Effector memory CD8-positive, alpha-beta T cell (primary cell): ENCODE measurements around the gene METRN.
"Not testable (repeated sequence)": the region's sequence is repeated elsewhere in the genome, so short reads cannot be mapped to it uniquely, and the experiment has no call there.

ENCODE experiments used
- ATAC-seq: fragments of 150-1000 bp; cut with Tn5 transposase; replicated peaks from 2 replicates; pipeline ENCODE4 v1.10.0; 2021; ENCODE audit warnings: mild to moderate bottlenecking, moderate library complexity
- DNase-seq, 3 experiments: peaks; one replicate each; pipeline ENCODE4 v3.0.0; 2021
- H3K27ac Mint-ChIP-seq, 2 donors: one replicate each; pipeline ENCODE4 v1.8.0; 2022; ENCODE audit warnings: mild to moderate bottlenecking in 2 of 2, mixed read lengths in 2 of 2, moderate library complexity in 2 of 2
- H3K27me3 Mint-ChIP-seq, 2 donors: one replicate each; pipeline ENCODE4 v1.8.0; 2022; ENCODE audit warnings: mixed read lengths in 2 of 2
- H3K36me3 Mint-ChIP-seq: one replicate; pipeline ENCODE4 v1.8.0; 2022; ENCODE audit warnings: mild to moderate bottlenecking, moderate library complexity, mixed read lengths; ENCODE audit not compliant: insufficient read depth
- H3K4me1 Mint-ChIP-seq, 2 donors: one replicate each; pipeline ENCODE4 v1.8.0; 2022; ENCODE audit warnings: low read depth in 2 of 2, mixed read lengths in 2 of 2
- H3K4me3 Mint-ChIP-seq, 2 donors: one replicate each; pipeline ENCODE4 v1.8.0; 2022; ENCODE audit warnings: mild to moderate bottlenecking in 2 of 2, mixed read lengths in 2 of 2, moderate library complexity in 2 of 2
- H3K9me3 Mint-ChIP-seq, 2 donors: one replicate each; pipeline ENCODE4 v1.8.0; 2022; ENCODE audit warnings: mixed read lengths in 2 of 2

METRN gene

DNA sequence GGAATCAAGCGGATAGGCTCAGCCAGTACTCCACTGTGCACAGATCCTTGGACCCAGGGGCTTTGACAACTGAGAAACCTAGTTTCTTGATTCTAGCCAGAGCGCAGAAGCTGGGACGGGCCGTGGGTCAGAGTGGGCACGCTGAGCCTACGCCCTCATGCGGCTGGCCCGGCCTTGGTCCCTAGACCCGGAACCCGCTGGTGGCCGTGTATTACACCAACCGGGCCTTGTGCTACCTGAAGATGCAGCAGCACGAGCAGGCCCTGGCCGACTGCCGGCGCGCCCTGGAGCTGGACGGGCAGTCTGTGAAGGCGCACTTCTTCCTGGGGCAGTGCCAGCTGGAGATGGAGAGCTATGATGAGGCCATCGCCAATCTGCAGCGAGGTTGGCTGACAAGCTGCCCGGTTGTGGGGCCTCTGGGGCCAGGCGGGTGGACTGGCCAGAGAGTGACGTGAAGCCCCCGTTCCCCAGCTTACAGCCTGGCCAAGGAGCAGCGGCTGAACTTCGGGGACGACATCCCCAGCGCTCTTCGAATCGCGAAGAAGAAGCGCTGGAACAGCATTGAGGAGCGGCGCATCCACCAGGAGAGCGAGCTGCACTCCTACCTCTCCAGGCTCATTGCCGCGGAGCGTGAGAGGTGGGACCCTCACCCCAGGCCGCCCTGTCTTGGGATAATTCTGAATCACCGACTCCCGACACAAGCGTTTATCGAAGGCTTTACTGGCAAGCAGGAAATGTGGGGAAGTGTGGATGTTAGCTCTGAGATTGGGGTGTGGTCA lies 33.8 kb upstream of the METRN start:
- Mint-ChIP-seq H3K36me3 (peaks cover 35% of the 10 kb centered on the region), H3K4me1 (peaks cover 7 to 37% of the 10 kb centered on the region in 2 donors), H3K27ac (peak overlapping the region; percentile 32 to 44), H3K27me3 (no peaks in the 10 kb centered on the region), H3K4me3 (peak overlapping the region; percentile 75 to 78), H3K9me3 (no peaks in the 10 kb centered on the region)
- no peak for DNase-seq
- ATAC-seq: no peak

DNA sequence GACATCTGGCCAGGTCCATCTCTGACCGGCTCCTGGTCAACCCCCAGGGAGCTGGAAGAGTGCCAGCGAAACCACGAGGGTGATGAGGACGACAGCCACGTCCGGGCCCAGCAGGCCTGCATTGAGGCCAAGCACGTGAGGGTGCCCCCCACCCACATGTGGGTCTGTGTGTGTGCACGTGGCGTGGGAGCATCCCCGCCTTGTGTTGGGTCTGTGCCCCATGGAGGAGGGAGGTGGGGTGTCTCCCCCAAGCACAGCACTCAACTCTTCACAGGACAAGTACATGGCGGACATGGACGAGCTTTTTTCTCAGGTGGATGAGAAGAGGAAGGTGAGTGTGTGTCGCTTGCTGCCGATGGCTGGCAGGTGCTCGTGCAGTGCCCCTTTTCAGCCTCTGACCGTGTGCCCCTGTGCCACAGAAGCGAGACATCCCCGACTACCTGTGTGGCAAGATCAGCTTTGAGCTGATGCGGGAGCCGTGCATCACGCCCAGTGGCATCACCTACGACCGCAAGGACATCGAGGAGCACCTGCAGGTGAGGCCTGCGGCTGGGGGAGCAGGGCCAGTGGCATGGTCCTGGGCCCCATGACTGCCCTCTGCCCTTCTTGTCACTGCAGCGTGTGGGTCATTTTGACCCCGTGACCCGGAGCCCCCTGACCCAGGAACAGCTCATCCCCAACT lies 33.0 kb upstream of the METRN start:
- no peak for DNase-seq
- Mint-ChIP-seq H3K4me1 (peaks cover 7 to 36% of the 10 kb centered on the region in 2 donors), H3K9me3 (no peaks in the 10 kb centered on the region), H3K36me3 (peaks cover 35% of the 10 kb centered on the region), H3K4me3 (peak overlapping the region; percentile 75 to 78), H3K27ac (peak overlapping the region in 1 of 2 donors; percentile 32), H3K27me3 (no peaks in the 10 kb centered on the region)
- ATAC-seq: no peak

DNA sequence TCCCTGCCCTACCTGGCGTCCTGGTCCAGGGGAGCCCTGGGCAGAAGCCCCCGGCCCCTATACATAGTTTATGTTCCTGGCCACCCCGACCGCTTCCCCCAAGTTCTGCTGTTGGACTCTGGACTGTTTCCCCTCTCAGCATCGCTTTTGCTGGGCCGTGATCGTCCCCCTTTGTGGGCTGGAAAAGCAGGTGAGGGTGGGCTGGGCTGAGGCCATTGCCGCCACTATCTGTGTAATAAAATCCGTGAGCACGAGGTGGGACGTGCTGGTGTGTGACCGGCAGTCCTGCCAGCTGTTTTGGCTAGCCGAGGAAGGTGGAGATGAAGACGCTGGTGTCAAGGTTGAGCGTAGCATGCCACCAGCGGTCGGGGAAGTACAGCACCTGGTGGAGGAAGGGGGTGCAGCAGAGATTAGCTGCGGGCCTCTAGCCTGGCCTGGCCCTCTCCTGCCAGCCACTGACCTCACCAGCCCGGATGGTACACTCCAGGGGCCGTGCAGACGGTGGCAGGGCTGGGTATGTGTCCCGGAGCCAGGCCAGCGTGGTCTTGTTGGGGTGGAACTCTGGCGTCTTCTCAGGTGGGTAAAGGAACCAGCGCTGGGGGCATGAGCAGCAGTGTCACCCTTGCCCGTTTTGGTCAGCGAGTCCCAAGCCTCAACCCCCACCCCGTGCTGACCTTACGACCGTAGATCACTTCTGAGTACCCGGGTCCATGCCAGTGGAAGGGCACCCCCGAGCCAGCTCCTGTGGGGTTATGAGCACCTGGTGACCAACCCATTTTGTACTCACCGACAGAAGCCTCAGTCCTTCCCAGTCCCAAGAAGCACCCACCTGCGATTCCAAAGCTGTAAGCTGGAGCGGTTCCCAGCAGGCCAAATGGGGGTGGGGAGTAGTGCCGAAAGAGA lies 32.2 kb upstream of the METRN start:
- peaks cover 7 to 35% of the 10 kb centered on the region in 2 donors for H3K4me1 Mint-ChIP-seq
- no peaks in the 10 kb centered on the region for H3K27me3 Mint-ChIP-seq
- H3K4me3 Mint-ChIP-seq: peak overlapping the region; percentile 75 to 78
- DNase-seq (no peak), ATAC-seq (no peak)
- H3K36me3 Mint-ChIP-seq: peaks cover 35% of the 10 kb centered on the region
- H3K9me3 Mint-ChIP-seq: no peaks in the 10 kb centered on the region
- peak overlapping the region; percentile 65 to 83 for H3K27ac Mint-ChIP-seq

DNA sequence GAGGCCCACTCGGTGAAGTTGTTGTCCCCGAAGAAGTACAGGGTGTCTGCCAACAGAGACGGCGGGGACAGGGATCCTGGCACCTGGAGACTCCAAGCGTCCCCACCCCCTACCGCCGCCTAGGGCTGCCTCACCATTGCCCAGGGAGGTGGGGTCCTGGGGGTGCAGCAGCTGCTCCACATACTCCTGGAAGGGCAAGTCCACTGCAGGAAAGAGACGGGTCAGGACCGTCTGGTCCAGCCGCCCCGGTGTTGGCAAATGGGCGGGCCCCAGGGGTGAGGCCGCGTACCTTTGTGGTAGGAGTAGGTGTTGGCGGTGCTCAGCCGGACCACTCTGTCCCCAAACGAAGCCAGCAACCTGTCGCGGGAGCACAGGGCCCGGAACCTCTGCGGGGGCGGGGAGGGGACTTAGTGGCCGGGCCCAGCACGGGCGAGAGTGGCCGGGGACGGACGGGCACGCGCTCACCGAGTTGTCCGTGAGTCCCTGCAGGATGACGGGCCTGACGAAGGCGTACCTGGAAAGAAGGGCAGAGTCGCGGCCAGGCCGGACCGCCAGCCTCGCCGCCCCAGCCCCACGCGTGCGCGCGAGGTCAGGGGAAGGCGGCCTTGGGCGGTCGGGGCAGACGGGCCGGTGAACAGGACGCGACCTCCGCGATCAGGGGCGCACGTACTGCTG lies 31.4 kb upstream of the METRN start:
- Mint-ChIP-seq H3K4me3 (peak overlapping the region; percentile 75 to 78), H3K27me3 (no peaks in the 10 kb centered on the region), H3K4me1 (peaks cover 7 to 35% of the 10 kb centered on the region in 2 donors), H3K36me3 (peaks cover 35% of the 10 kb centered on the region), H3K9me3 (no peaks in the 10 kb centered on the region), H3K27ac (peak overlapping the region; percentile 65 to 83)
- no peak for DNase-seq
- ATAC-seq: no peak

DNA sequence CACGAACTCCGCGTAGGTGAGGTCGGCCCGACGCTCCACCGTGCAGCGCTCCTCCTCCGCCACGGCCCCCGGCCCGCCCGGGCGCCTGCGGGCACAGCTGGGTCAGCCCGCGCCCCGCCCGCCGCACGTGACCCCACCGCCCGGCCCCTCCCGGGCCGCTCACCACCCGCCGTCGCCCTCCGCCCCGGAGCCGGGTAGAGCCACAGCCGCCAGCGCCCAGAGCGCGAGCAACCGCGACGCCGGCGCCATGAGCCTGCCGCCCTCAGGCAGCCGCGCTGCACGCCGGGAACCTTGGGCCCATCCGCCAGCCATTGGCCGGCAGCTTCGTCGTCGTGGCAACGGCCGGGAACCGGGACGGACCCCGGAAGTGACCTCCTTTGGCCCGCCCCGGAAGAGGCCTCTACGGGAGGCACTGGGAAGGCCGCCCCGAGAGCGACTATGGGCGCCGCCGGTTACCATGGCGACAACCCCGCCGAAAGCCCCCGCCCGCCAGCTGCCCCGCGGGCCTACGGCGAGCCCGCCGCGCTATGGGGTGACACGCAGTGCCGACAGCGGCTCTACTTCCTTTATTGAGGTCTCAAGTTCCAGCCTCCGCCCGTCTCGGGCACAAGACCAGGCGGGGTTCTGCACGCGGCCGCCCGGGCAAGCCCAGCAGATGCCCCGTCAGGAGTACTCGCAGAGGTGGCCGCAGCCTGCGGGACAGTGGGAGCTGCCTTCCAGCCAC lies 30.7 kb upstream of the METRN start, which contains the start of gene JMJD8:
TSS of gene JMJD8 (minus strand) at position 264 of the 724 bp plus-strand sequence. CDS start at position 249, 15 bp downstream.
- Mint-ChIP-seq H3K36me3 (peaks cover 35% of the 10 kb centered on the region), H3K4me3 (peak within 1 kb of the TSS; percentile 75 to 78), H3K9me3 (no peaks in the 10 kb centered on the region), H3K4me1 (peaks cover 7 to 35% of the 10 kb centered on the region in 2 donors), H3K27me3 (no peaks in the 10 kb centered on the region), H3K27ac (peak within 1 kb of the TSS; percentile 75 to 83)
- ATAC-seq: peak; percentile 76
- DNase-seq: peak; percentile 91 to 96 (median 94)

DNA sequence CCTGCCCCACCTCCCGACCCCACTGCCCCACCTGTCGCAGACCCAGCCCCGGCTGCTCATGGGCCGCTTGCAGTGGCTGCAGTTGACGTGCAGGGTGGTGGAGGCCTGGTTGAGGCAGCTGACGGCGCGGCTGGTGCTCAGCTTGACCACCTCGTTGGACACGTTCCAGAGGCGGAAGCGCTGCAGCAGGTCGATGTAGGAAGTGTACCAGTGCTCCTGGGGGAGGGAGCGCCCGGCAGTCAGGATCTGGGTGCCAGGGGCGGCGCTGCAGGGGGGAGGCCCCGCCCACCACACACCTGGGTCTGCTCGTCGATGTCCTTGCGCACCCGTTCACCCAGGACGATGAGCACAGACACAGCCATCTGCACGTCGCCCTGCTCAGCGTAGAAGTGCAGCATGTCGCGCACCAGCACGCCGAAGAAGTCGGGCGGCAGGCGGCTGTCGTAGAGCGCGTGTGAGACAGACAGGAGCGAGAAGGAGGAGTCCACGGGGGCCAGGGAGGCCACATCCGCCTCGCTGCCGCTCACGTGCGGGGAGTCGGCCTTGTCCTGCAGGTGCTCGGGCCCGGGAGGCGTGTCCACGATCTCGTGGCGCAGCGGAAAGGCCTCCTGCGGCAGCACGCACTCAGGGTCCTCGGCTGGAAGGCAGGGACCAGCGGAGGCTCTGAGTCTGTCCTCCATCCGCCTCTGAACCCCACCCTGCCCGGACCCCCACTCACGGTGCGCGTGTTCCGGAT lies 29.8 kb upstream of the METRN start:
- Mint-ChIP-seq H3K27me3 (no peaks in the 10 kb centered on the region), H3K4me3 (peak overlapping the region in 1 of 2 donors; percentile 65), H3K4me1 (peaks cover 5 to 41% of the 10 kb centered on the region in 2 donors), H3K36me3 (peaks cover 35% of the 10 kb centered on the region), H3K9me3 (no peaks in the 10 kb centered on the region), H3K27ac (peak overlapping the region in 1 of 2 donors; percentile 83)
- no peak for ATAC-seq
- no peak for DNase-seq

DNA sequence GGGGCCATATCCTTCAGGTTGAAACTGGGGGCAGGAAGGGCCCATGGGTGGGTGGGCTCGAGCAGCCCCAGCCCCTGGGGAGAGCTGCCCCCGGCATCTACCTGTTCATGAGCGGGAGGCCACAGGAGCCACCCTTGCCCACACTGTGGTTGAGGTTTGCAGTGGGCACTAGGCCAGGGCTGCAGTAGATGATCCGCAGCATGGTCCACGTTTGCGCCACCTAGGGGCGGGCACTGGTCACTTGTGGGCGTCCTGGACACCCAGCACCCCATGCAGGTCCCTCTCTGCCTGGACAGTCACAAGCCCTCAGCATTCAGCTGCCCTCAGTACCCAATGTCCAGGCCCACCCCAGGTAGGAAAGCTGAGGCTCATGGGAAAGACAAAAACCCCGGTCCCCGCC lies 29.0 kb upstream of the METRN start:
- Mint-ChIP-seq H3K36me3 (peaks cover 37% of the 10 kb centered on the region), H3K27ac (peak overlapping the region in 1 of 2 donors; percentile 78), H3K27me3 (no peaks in the 10 kb centered on the region), H3K4me3 (peak overlapping the region; percentile 55 to 65), H3K9me3 (no peaks in the 10 kb centered on the region), H3K4me1 (peaks cover 10 to 42% of the 10 kb centered on the region in 2 donors)
- ATAC-seq (no peak), DNase-seq (no peak)

DNA sequence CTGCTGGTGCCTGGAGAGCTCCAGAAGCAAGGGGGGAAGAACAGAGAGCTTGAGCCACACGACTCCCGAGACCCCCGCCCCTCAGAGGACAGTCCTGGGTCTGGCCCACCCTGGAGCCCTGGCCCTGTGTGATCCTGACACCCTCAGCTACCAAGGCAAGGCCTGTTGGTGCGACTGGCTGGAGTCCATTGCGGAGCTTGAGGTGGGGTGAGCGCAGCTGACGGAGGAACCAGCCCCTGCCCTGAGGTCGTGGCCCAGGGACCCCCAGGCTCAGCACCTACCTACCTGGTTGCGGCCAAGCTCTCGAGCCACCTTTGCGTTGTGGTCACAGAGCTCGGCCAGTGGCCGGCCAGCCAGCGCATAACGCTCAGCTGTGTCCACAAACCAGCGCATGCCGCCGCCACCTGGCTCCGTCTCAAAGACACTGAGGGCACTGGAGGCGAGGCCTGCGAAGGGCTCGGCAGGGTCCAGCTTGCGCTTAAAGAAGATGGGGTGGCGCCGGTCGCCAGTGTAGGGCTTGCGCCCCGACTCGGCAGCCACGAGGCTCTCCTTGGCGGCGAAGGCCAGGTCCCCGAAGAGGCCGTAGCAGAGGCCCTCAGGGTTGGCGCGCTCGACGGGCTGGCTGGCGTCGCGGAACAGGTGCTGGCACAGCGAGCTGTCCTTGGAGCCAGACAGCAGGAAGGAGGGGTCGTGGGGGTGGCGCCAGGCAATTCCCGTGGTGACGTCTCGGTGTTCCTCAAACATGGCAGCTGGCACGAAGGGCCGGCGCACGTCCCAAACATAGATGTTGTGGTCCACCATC lies 28.3 kb upstream of the METRN start:
- Mint-ChIP-seq H3K36me3 (peaks cover 34% of the 10 kb centered on the region), H3K27ac (no peak overlapping the region), H3K4me1 (peaks cover 13 to 35% of the 10 kb centered on the region in 2 donors), H3K4me3 (no peak overlapping the region), H3K9me3 (no peaks in the 10 kb centered on the region), H3K27me3 (no peaks in the 10 kb centered on the region)
- no peak for DNase-seq
- ATAC-seq: no peak

DNA sequence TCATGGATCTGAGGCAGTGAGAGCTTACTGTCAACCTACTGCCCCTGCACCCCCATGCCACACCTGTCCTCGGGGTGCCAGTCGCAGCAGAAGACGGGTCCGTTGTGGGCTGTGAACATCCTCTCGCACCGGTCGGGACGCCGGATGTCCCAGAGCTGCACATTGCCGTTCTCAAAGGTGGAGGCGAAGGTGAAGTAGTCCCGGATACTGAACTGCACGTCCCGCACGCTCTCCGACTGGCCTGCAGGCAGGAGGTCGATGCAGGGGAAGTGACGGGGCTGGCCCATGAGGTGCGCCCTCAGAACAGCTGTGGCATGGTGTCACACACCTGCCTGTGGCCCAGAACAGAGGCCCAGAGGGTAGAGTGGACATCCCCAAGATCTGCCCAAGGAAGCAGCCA lies 27.4 kb upstream of the METRN start:
- DNase-seq: no peak
- Mint-ChIP-seq H3K27ac (no peak overlapping the region), H3K4me3 (peak overlapping the region in 1 of 2 donors; percentile 90), H3K9me3 (no peaks in the 10 kb centered on the region), H3K36me3 (peaks cover 25% of the 10 kb centered on the region), H3K27me3 (no peaks in the 10 kb centered on the region), H3K4me1 (peaks cover 11 to 28% of the 10 kb centered on the region in 2 donors)
- ATAC-seq: no peak

DNA sequence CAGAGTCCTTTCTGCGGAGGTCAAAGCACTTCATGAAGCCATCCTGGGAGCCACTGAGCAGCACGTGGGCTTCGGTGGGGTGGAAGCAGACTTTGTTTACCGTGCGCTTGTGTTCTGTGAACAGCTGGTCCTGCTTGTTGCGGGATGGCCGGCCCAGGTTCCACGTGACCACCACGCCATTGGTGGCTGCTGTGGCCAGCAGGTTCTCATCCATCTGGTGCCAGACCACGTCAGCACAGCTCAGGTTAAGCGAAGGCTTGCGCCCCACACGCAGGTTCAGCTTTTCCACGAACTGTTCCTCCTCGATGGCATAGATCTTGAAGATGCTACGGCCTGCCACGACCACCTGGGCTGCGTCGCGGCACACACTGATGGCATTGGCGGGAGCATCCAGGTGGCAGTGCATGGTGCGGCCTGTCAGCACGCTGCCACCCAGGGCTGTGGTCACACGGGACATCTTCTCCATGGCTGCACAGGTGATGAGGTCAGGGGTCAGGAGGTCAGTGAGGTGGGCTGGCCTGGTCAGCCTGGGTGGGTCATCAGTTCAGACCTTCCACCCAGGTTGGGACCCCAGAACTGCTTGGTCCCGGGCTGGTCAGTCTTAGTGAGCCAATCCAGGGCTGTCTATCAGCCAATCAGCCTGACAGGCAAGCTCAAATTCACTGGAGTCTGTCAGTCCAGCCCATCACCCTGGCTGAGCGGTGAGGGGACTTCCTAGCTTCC lies 25.6 kb upstream of the METRN start:
- ATAC-seq: no peak
- Mint-ChIP-seq H3K27ac (peak overlapping the region; percentile 89 to 91), H3K9me3 (no peaks in the 10 kb centered on the region), H3K4me3 (peak overlapping the region; percentile 87 to 90), H3K36me3 (peaks cover 9% of the 10 kb centered on the region), H3K4me1 (peaks cover 11 to 25% of the 10 kb centered on the region in 2 donors), H3K27me3 (no peaks in the 10 kb centered on the region)
- no peak for DNase-seq

DNA sequence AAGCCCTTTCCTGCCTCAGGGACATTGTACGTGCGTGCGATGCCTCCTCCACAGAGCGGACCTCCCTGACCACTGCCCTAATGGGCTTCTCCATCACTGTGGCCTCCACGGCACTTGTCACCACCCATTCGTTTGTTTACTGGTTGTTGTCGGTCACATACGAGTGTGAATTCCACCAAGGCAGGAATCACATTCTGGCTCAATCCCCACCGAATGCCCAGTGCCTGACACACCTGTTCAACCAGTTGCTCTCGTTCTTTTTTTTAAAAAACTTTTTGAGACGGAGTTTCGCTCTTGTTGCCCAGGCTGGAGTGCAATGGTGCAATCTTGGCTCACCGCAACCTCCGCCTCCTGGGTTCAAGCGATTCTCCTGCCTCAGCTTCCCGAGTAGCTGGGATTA lies 23.7 kb upstream of the METRN start:
- not testable (repeated sequence) for H3K36me3 Mint-ChIP-seq
- H3K27ac Mint-ChIP-seq: peak overlapping the region; percentile 89 to 91

More for the DNA sequence above, 23.7 kb upstream of the METRN start:
- H3K9me3 Mint-ChIP-seq, H3K27me3 Mint-ChIP-seq, DNase-seq, ATAC-seq: not testable (repeated sequence)
- H3K4me1 Mint-ChIP-seq: peaks cover 15 to 24% of the 10 kb centered on the region in 2 donors
- H3K4me3 Mint-ChIP-seq: peak overlapping the region; percentile 87 to 90
